Uterus (tissue), 2 donors: ENCODE measurements around the gene NT5M.

Experiments
- CTCF ChIP-seq, 4 experiments: fragments of 200-600 bp in 2 of 4; fragments of 450-650 bp in 2 of 4; sonication (generic) in 2 of 4; IDR thresholded peaks; one replicate each; pipeline ENCODE4 v1.5.1; 2016 to 2019; ENCODE audit warnings: antibody characterized with exemption in 4 of 4, mild to moderate bottlenecking in 2 of 4, moderate library complexity in 1 of 4
- POLR2A ChIP-seq, 2 donors: fragments of 450-650 bp; IDR thresholded peaks; one replicate each; pipeline ENCODE4 v1.6.1; 2016; ENCODE audit warnings: antibody characterized with exemption in 2 of 2, mild to moderate bottlenecking in 1 of 2, moderate library complexity in 1 of 2

GRCh38 chr17:17346428-17347233, 43.5 kb downstream of the NT5M start:
- no peak for TF ChIP-seq CTCF (IDR thresholded peaks at IDR 0.05)
- TF ChIP-seq POLR2A (IDR thresholded peaks at IDR 0.05), result no peak
